Measurements from ENCODE around the gene RPTOR.
A peak's percentile ranks its signal among the peaks of the same experiment; 100 is the strongest.

Gene RPTOR

DNA sequence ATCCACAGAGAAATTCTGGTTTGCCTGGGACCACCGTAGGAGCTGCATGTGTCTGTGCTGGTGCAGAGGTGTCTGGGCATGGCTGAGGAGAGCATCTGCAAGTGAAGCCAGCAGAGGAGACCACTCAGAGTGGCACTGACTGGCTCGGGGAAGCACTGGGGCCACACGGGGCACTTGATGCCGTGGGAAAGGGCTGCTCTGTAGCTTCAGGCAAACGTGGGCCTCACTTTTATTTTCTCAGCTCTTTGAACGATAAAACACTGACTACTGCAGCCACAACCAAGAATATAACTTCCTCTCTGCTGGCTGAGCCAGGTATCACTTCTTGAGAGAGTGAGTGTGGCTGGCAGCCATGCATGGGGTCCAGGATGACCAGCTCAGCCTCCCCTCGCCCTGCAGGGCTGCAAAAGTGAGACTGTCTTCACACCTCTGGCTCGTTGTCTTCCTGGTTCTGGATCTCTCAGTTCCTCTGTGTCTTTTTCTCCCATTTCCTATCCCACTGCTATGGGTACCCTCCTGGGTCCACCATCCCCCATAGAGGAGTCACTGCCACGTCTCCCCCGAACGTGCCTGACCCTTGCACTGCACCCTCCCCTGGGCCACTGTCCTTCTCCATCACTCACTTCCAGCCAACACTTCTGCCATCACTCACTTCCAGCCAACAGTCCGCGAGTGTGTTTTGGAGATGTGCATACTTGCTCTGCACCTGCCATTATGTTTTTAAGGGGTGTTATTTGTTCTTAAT lies 245.6 kb downstream of the RPTOR start:
- peaks cover 34% of the 10 kb centered on the region for H3K36me3 ChIP-seq (ENCODE audit: insufficient read depth, low read length)
- peak overlapping the region; percentile 60 for H3K9ac ChIP-seq (ENCODE audit: low read depth, low read length)
- ATAC-seq (ENCODE audit: insufficient read depth, low read depth) (peak; percentile 76), DNase-seq (peak; percentile 67)
- peaks cover 59% of the 10 kb centered on the region for H3K4me1 ChIP-seq (ENCODE audit: insufficient read depth, low read length)
- peak overlapping the region in 1 of 2 experiments; percentile 31; a peak in 2 of 4 replicates for H3K4me3 ChIP-seq (ENCODE audit: low read depth in 1 of 2, low read length in 2 of 2)
- TF ChIP-seq EZH2 (IDR thresholded peaks at IDR 0.05; ENCODE audit: borderline replicate concordance, low read depth, low read length, severe bottlenecking) (no peak), CTCF (IDR thresholded peaks at IDR 0.05; ENCODE audit: borderline replicate concordance, extremely low read depth, low read length, poor library complexity, severe bottlenecking) (peak; percentile 41)
- H4K20me1 ChIP-seq (ENCODE audit: insufficient read depth, low read length) = no peaks in the 10 kb centered on the region
- H3K9me3 ChIP-seq (ENCODE audit: insufficient read depth, low read length, severe bottlenecking) = peaks cover 3% of the 10 kb centered on the region
- H3K27ac ChIP-seq (ENCODE audit: low read length) = peak overlapping the region; percentile 96
- peaks cover 48% of the 10 kb centered on the region for H3K79me2 ChIP-seq (ENCODE audit: insufficient read depth, low read length)
- H2AFZ ChIP-seq (ENCODE audit: low read depth, low read length) = peak overlapping the region; percentile 55
- peak overlapping the region; percentile 61 for H3K4me2 ChIP-seq (ENCODE audit: insufficient read depth, low read length)
- no peaks in the 10 kb centered on the region for H3K27me3 ChIP-seq (ENCODE audit: insufficient read depth, low read length, poor library complexity)

- TF ChIP-seq EZH2 (IDR thresholded peaks at IDR 0.05; ENCODE audit: borderline replicate concordance, low read depth, low read length, severe bottlenecking) = no peak
- no peak for TF ChIP-seq CTCF (IDR thresholded peaks at IDR 0.05; ENCODE audit: borderline replicate concordance, extremely low read depth, low read length, poor library complexity, severe bottlenecking)
- Histone ChIP-seq H3K79me2 (ENCODE audit: insufficient read depth, low read length) (peaks cover 40% of the 10 kb centered on the region), H3K9me3 (ENCODE audit: insufficient read depth, low read length, severe bottlenecking) (peaks cover 3% of the 10 kb centered on the region), H3K4me2 (ENCODE audit: insufficient read depth, low read length) (peak overlapping the region; percentile 61), H2AFZ (ENCODE audit: low read depth, low read length) (no peak overlapping the region), H3K27ac (ENCODE audit: low read length) (peak overlapping the region; percentile 96), H3K36me3 (ENCODE audit: insufficient read depth, low read length) (peaks cover 41% of the 10 kb centered on the region), H3K27me3 (ENCODE audit: insufficient read depth, low read length, poor library complexity) (no peaks in the 10 kb centered on the region), H3K9ac (ENCODE audit: low read depth, low read length) (peak overlapping the region; percentile 60), H3K4me1 (ENCODE audit: insufficient read depth, low read length) (peaks cover 59% of the 10 kb centered on the region), H3K4me3 (ENCODE audit: low read depth in 1 of 2, low read length in 2 of 2) (no peak overlapping the region), H4K20me1 (ENCODE audit: insufficient read depth, low read length) (no peaks in the 10 kb centered on the region)
- DNase-seq = peak; percentile 38
- peak; percentile 58 for ATAC-seq (ENCODE audit: insufficient read depth, low read depth)
These were observed 246.5 kb downstream of the RPTOR start for GRCh38 chr17:80790981-80791742.

DNA sequence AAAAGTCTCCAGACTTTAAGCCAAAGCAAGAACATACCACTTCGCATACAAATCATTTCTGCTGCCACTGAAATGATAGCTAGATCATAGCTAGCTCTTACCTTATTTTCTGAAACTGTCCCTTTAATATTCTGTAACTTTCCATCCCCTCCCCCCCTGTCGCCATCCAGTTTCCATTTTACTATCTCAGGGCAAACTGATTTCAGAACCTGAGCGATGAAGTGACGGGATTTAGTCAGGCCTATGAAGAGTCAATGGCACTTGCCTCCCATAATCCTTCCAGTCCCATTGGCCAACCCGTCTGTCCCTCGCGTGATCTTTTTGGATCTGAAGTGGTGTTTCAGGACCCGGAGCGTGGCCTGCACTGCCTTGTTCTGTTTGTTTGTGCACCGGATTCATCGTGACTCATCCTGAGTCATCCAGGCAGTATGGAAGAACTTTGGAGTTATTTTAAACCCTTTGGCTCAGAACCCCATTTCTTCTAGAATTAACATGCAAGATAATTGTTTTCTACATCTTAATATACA lies 247.2 kb downstream of the RPTOR start:
- H3K9me3 ChIP-seq (ENCODE audit: insufficient read depth, low read length, severe bottlenecking) = peaks cover 3% of the 10 kb centered on the region
- peak overlapping the region; percentile 61 for H3K4me2 ChIP-seq (ENCODE audit: insufficient read depth, low read length)
- peaks cover 59% of the 10 kb centered on the region for H3K4me1 ChIP-seq (ENCODE audit: insufficient read depth, low read length)
- no peaks in the 10 kb centered on the region for H4K20me1 ChIP-seq (ENCODE audit: insufficient read depth, low read length)
- peaks cover 39% of the 10 kb centered on the region for H3K36me3 ChIP-seq (ENCODE audit: insufficient read depth, low read length)
- H3K9ac ChIP-seq (ENCODE audit: low read depth, low read length) = peak overlapping the region; percentile 60
- H2AFZ ChIP-seq (ENCODE audit: low read depth, low read length) = no peak overlapping the region
- H3K27me3 ChIP-seq (ENCODE audit: insufficient read depth, low read length, poor library complexity) = no peaks in the 10 kb centered on the region
- TF ChIP-seq CTCF (IDR thresholded peaks at IDR 0.05; ENCODE audit: borderline replicate concordance, extremely low read depth, low read length, poor library complexity, severe bottlenecking) (no peak), EZH2 (IDR thresholded peaks at IDR 0.05; ENCODE audit: borderline replicate concordance, low read depth, low read length, severe bottlenecking) (no peak)
- peaks cover 34% of the 10 kb centered on the region for H3K79me2 ChIP-seq (ENCODE audit: insufficient read depth, low read length)
- H3K27ac ChIP-seq (ENCODE audit: low read length) = peak overlapping the region; percentile 96
- no peak overlapping the region for H3K4me3 ChIP-seq (ENCODE audit: low read depth in 1 of 2, low read length in 2 of 2)
- ATAC-seq (ENCODE audit: insufficient read depth, low read depth) (no peak), DNase-seq (peak; percentile 21)
